Natural killer cell (primary cell): Measurements from ENCODE around the gene CCDC57. TPM values are rescaled to one million over a fixed set of nuclear protein-coding genes. Genes with fewer than 3 reads are reported as not detected.
A peak's percentile ranks its signal among the peaks of the same experiment; 100 is the strongest.

ENCODE experiments used
- ATAC-seq, 3 donors: fragments of 150-1000 bp in 2 of 3; fragments of 200-7000 bp in 1 of 3; cut with Tn5 transposase; 1 replicate in 1 of 3; 2 replicates in 2 of 3; pipeline ENCODE4 v1.10.0; 2021; ENCODE audit warnings: mild to moderate bottlenecking in 2 of 3, moderate library complexity in 2 of 3
- DNase-seq, 2 donors: peaks; one replicate each; pipeline versions ENCODE4 v3.0.0 to v3.0.0-alpha.2; 2013 to 2021; ENCODE audit warnings: mixed read lengths in 1 of 2
- H3K27ac ChIP-seq: one replicate; pipeline ENCODE4 v1.5.1; 2013; ENCODE audit warnings: mild to moderate bottlenecking, low read length
- H3K27me3 ChIP-seq: one replicate; pipeline ENCODE4 v1.6.1; 2013; ENCODE audit warnings: low read length; ENCODE audit not compliant: control insufficient read depth, insufficient read depth
- H3K36me3 ChIP-seq: one replicate; pipeline ENCODE4 v1.6.1; 2013; ENCODE audit warnings: low read length; ENCODE audit not compliant: control insufficient read depth, insufficient read depth
- H3K4me1 ChIP-seq: one replicate; pipeline ENCODE4 v1.6.1; 2013; ENCODE audit warnings: low read length; ENCODE audit not compliant: control insufficient read depth, insufficient read depth
- H3K4me3 ChIP-seq: one replicate; pipeline ENCODE4 v1.5.1; 2013; ENCODE audit warnings: low read length
- H3K9me3 ChIP-seq: one replicate; pipeline ENCODE4 v1.6.1; 2013; ENCODE audit warnings: low read length; ENCODE audit not compliant: control insufficient read depth, insufficient read depth
- H3K27ac Mint-ChIP-seq, 2 donors: one replicate each; pipeline ENCODE4 v1.8.0; 2022; ENCODE audit warnings: mild to moderate bottlenecking in 2 of 2, mixed read lengths in 2 of 2, moderate library complexity in 1 of 2
- H3K27me3 Mint-ChIP-seq, 2 donors: one replicate each; pipeline ENCODE4 v1.8.0; 2022; ENCODE audit warnings: low read depth in 2 of 2, mixed read lengths in 2 of 2
- H3K36me3 Mint-ChIP-seq: one replicate; pipeline ENCODE4 v1.8.0; 2022; ENCODE audit warnings: mixed read lengths
- H3K4me1 Mint-ChIP-seq, 2 donors: one replicate each; pipeline ENCODE4 v1.8.0; 2022; ENCODE audit warnings: mixed read lengths in 2 of 2
- H3K4me3 Mint-ChIP-seq: one replicate; pipeline ENCODE4 v1.8.0; 2022; ENCODE audit warnings: mild to moderate bottlenecking, moderate library complexity, mixed read lengths
- H3K9me3 Mint-ChIP-seq, 2 donors: one replicate each; pipeline ENCODE4 v1.8.0; 2022; ENCODE audit warnings: mixed read lengths in 2 of 2
- CTCF ChIP-seq: fragments of 200-600 bp; IDR thresholded peaks from one replicate; pipeline ENCODE4 v1.8.0; 2022; ENCODE audit warnings: antibody characterized with exemption
- WGBS: methylation state at CpG from one replicate; pipeline ENCODE4 v1.1.7; 2013; ENCODE audit warnings: missing lambda C conversion rate; ENCODE audit not compliant: insufficient coverage; 5-methylcytosine and 5-hydroxymethylcytosine counted together
- intact Hi-C: fragments of 100-400 bp; cut with micrococcal nuclease; formaldehyde crosslinking; loops from one replicate; pipeline ENCODE4 v1.14.2; 2022
- total RNA-seq, 4 donors: library from RNA; stranded (reverse); fragments of 120-200 nt in 1 of 4; gene quantifications; one replicate each; pipeline versions ENCODE4 v1.2.3 to v1.2.4, GENCODE V29; 2013 to 2022

Gene CCDC57
- total RNA-seq, 3 donors from 2014 or later (not counting 1 experiment from before 2014, with no cell fraction given), result 69.7 to 79.2 (median 75.1) TPM

GRCh38 chr17:82252511-82253178 lies 40.0 kb upstream of the CCDC57 start:
- Histone ChIP-seq H3K9me3 (no peaks in the 10 kb centered on the region), H3K27me3 (no peaks in the 10 kb centered on the region), H3K4me3 (no peak overlapping the region), H3K36me3 (peaks cover 71% of the 10 kb centered on the region), H3K27ac (no peak overlapping the region), H3K4me1 (peaks cover 16% of the 10 kb centered on the region)
- Mint-ChIP-seq H3K36me3 (peaks cover 27% of the 10 kb centered on the region), H3K27me3 (no peaks in the 10 kb centered on the region), H3K27ac (peak overlapping the region; percentile 75 to 79), H3K4me1 (peaks cover 36 to 37% of the 10 kb centered on the region in 2 donors), H3K9me3 (no peaks in the 10 kb centered on the region), H3K4me3 (no peak overlapping the region)
- intact Hi-C loops, result loop anchor here (10.0 kb wide), 1 partner anchor 48 kb away; no protein-coding TSS in a partner anchor
- no peak for TF ChIP-seq CTCF
- WGBS, result 97% methylated on average over 28 of the region's 28 CpGs
- DNase-seq, result no peak
- ATAC-seq, result no peak

DNA sequence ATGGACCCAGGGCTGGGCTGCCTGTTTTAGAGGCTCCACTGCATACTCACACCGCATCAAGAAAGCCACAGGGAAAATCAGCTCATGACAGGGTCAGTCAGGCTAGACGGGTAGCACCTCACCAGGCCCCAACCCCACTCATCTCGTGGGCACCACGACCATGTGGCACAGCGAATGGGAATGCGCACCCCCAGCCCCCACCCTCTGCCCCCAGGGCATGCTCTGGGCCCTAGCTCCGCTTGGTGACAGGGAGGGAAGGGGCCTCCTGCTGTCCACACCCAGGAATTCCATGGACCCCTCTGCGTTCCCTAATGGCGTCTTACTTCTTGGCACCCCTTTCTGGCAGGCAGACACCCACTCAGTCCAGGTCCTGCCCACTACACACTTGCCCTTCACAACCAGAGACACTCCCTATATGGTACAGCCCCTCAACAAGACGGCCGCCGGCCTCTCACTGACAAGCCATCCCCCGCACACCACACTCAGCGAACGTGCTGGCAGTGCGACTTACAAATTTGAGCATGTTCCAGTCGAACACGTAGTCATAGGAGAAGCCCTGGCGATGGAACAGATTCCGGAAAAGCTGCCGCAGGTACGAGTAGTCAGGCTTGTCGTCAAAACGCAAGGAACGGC lies 38.3 kb upstream of the CCDC57 start:
- H3K36me3 ChIP-seq, result peaks cover 85% of the 10 kb centered on the region
- TF ChIP-seq CTCF, result no peak
- H3K4me1 ChIP-seq, result peaks cover 23% of the 10 kb centered on the region
- H3K9me3 Mint-ChIP-seq, result no peaks in the 10 kb centered on the region
- WGBS, result 95% methylated on average over 25 of the region's 25 CpGs
- H3K9me3 ChIP-seq, result no peaks in the 10 kb centered on the region
- peaks cover 32 to 38% of the 10 kb centered on the region in 2 donors for H3K4me1 Mint-ChIP-seq
- no peak overlapping the region for H3K27ac ChIP-seq
- no peaks in the 10 kb centered on the region for H3K27me3 Mint-ChIP-seq
- DNase-seq, result no peak
- peak overlapping the region; percentile 31 for H3K4me3 Mint-ChIP-seq
- H3K36me3 Mint-ChIP-seq, result peaks cover 18% of the 10 kb centered on the region
- intact Hi-C loops, result loop anchor here (10.0 kb wide), 1 partner anchor 46 kb away; no protein-coding TSS in a partner anchor
- H3K4me3 ChIP-seq, result no peak overlapping the region
- no peak for ATAC-seq
- H3K27me3 ChIP-seq, result no peaks in the 10 kb centered on the region
- H3K27ac Mint-ChIP-seq, result peak overlapping the region; percentile 75 to 79

- no peak overlapping the region for H3K4me3 ChIP-seq
- no peak for ATAC-seq
- no peak for DNase-seq
- peak overlapping the region; percentile 18 to 79 for H3K27ac Mint-ChIP-seq
- no peak overlapping the region for H3K27ac ChIP-seq
- H3K36me3 ChIP-seq, result peaks cover 85% of the 10 kb centered on the region
- peaks cover 12% of the 10 kb centered on the region for H3K36me3 Mint-ChIP-seq
- H3K27me3 Mint-ChIP-seq, result no peaks in the 10 kb centered on the region
- intact Hi-C loops, result loop anchor here (10.0 kb wide), 2 partner anchors 45 to 165 kb away; partner anchors contain the start of genes HEXD and OGFOD3
- no peaks in the 10 kb centered on the region for H3K9me3 ChIP-seq
- peaks cover 23% of the 10 kb centered on the region for H3K4me1 ChIP-seq
- H3K4me1 Mint-ChIP-seq, result peaks cover 28 to 40% of the 10 kb centered on the region in 2 donors
- 95% methylated on average over 33 of the region's 33 CpGs for WGBS
- no peaks in the 10 kb centered on the region for H3K9me3 Mint-ChIP-seq
- H3K27me3 ChIP-seq, result no peaks in the 10 kb centered on the region
- no peak for TF ChIP-seq CTCF
- no peak overlapping the region for H3K4me3 Mint-ChIP-seq
Observed at GRCh38 chr17:82249896-82250581, 37.4 kb upstream of the CCDC57 start.
